ENCODE measurements around the gene YES1.
"Not testable (repeated sequence)": the region's sequence is repeated elsewhere in the genome, so short reads cannot be mapped to it uniquely, and the experiment has no call there.

The YES1 gene

GRCh38 chr18:778194-778927, 33.7 kb downstream of the YES1 start:
- DNase-seq = no peak

GRCh38 chr18:777021-777420, 35.0 kb downstream of the YES1 start:
- DNase-seq = no peak

GRCh38 chr18:776044-776443, 36.0 kb downstream of the YES1 start:
- DNase-seq = not testable (repeated sequence)

GRCh38 chr18:774811-775210, 37.2 kb downstream of the YES1 start:
- DNase-seq = no peak

GRCh38 chr18:773980-774624, 37.9 kb downstream of the YES1 start:
- DNase-seq = no peak

GRCh38 chr18:770583-770961, 41.5 kb downstream of the YES1 start:
- no peak for DNase-seq

- no peak for DNase-seq
Measured at GRCh38 chr18:767961-768360, 44.1 kb downstream of the YES1 start.

- no peak for DNase-seq
Measured at GRCh38 chr18:767084-767882, 44.8 kb downstream of the YES1 start.

- no peak for DNase-seq
Measured at GRCh38 chr18:766550-766860, 45.5 kb downstream of the YES1 start.

- DNase-seq = no peak
Measured at GRCh38 chr18:765764-766549, 46.1 kb downstream of the YES1 start.

GRCh38 chr18:759864-760263, 52.2 kb downstream of the YES1 start:
- not testable (repeated sequence) for DNase-seq

GRCh38 chr18:755506-755905, 56.5 kb downstream of the YES1 start:
- no peak for DNase-seq

GRCh38 chr18:754656-755055, 57.4 kb downstream of the YES1 start:
- no peak for DNase-seq

GRCh38 chr18:750456-750855, 61.6 kb downstream of the YES1 start:
- no peak for DNase-seq

GRCh38 chr18:744832-745597, 67.0 kb downstream of the YES1 start:
- DNase-seq = no peak

- no peak for DNase-seq
Measured at GRCh38 chr18:741931-742512, 70.0 kb downstream of the YES1 start.

GRCh38 chr18:732371-732770, 79.7 kb downstream of the YES1 start:
- DNase-seq = no peak

- no peak for DNase-seq
Measured at GRCh38 chr18:731185-731584, 80.9 kb downstream of the YES1 start.

GRCh38 chr18:730692-731091, 81.3 kb downstream of the YES1 start:
- no peak for DNase-seq

- not testable (repeated sequence) for DNase-seq
Measured at GRCh38 chr18:730120-730519, 81.9 kb downstream of the YES1 start.

GRCh38 chr18:725646-726045, 86.4 kb downstream of the YES1 start:
- DNase-seq = no peak

GRCh38 chr18:723541-724080, 88.4 kb downstream of the YES1 start:
- DNase-seq = no peak

Data from cerebellar nuclear complex (tissue), 1 donor.